A549 (cell line): ENCODE results near the gene ZRANB3. TPM values are rescaled to one million over a fixed set of nuclear protein-coding genes. Genes with fewer than 3 reads are reported as not detected.

ENCODE experiments used
- ATAC-seq, 2 experiments: fragments of 200-7000 bp in 1 of 2; fragments of >200 bp in 1 of 2; cut with Nextera tagmentation in 1 of 2; cut with Tn5 transposase in 1 of 2; 3 replicates each; pipeline versions ENCODE4 v1.8.0 to v1.9.1; 2018 to 2020; ENCODE audit warnings: mild to moderate bottlenecking in 1 of 2, moderate library complexity in 1 of 2
- CTCF ChIA-PET: fragments of 300-600 bp; sonication (Branson Sonifier 250); formaldehyde crosslinking; extraction: SDS; loops from one replicate; lab custom pipeline; 2021; ENCODE audit warnings: antibody characterized with exemption, inconsistent platforms; lab: Yijun Ruan, JAX
- POLR2A ChIA-PET: fragments of 350-600 bp; formaldehyde crosslinking; extraction: SDS; loops from one replicate; lab custom pipeline; 2021; ENCODE audit warnings: antibody characterized with exemption, inconsistent platforms; lab: Yijun Ruan, JAX
- DNase-seq, 2 experiments: peaks; one replicate each; pipeline versions ENCODE4 v3.0.0 to v3.0.0-alpha.2; 2011 to 2016; ENCODE audit warnings: low read depth in 1 of 2, low spot score in 1 of 2
- FAIRE-seq: peaks from 2 replicates; lab custom pipeline; 2011; peaks lifted over from hg19 to GRCh38; lab: Jason Lieb, UNC
- H3K27ac ChIP-seq, 2 experiments: fragments of >200 bp; sonication (Bioruptor Twin); formaldehyde crosslinking; 3 replicates each; pipeline ENCODE4 v1.5.1; 2016 to 2017
- H3K4me1 ChIP-seq: fragments of >200 bp; sonication (Bioruptor Twin); formaldehyde crosslinking; 3 replicates; pipeline ENCODE4 v1.6.1; 2016
- H3K4me2 ChIP-seq: fragments of >200 bp; sonication (Bioruptor Twin); formaldehyde crosslinking; 3 replicates; pipeline ENCODE4 v1.6.1; 2016
- H3K4me3 ChIP-seq: fragments of >200 bp; sonication (Bioruptor Twin); formaldehyde crosslinking; 3 replicates; pipeline ENCODE4 v1.5.1; 2016
- H3K9me3 ChIP-seq: fragments of >200 bp; sonication (Bioruptor Twin); formaldehyde crosslinking; 3 replicates; pipeline ENCODE4 v1.6.1; 2016
- CBX8 ChIP-seq: fragments of 200-600 bp; sonication (generic); IDR thresholded peaks from 2 replicates; pipeline ENCODE4 v1.6.1; 2016
- CEBPB ChIP-seq, 2 experiments: fragments of >200 bp in 1 of 2; sonication (Bioruptor Twin) in 1 of 2; formaldehyde crosslinking in 1 of 2; IDR thresholded peaks; 2 replicates each; pipeline ENCODE4 v1.6.1; 2012 to 2016
- CHD2 ChIP-seq: fragments of 150-350 bp; IDR thresholded peaks from 2 replicates; pipeline ENCODE4 v1.6.1; 2014; ENCODE audit warnings: low read length; ENCODE audit not compliant: partially characterized antibody
- CHD4 ChIP-seq: fragments of 200-600 bp; sonication (generic); IDR thresholded peaks from 2 replicates; pipeline ENCODE4 v1.6.1; 2016; ENCODE audit warnings: antibody characterized with exemption, mild to moderate bottlenecking, borderline replicate concordance
- EHF ChIP-seq: fragments of 250-450 bp; sonication (Bioruptor Pico); IDR thresholded peaks from 2 replicates; pipeline ENCODE4 v1.5.0; 2020; ENCODE audit warnings: mild to moderate bottlenecking
- ELK1 ChIP-seq: fragments of 150-350 bp; IDR thresholded peaks from 2 replicates; pipeline ENCODE4 v1.6.1; 2014; ENCODE audit warnings: low read depth, mild to moderate bottlenecking, low read length
- EP300 ChIP-seq, 2 experiments: fragments of >200 bp; sonication (Bioruptor Twin); formaldehyde crosslinking; IDR thresholded peaks; 2 replicates in 1 of 2; 3 replicates in 1 of 2; pipeline ENCODE4 v1.6.1; 2016 to 2017
- GATA3 ChIP-seq: IDR thresholded peaks from 2 replicates; pipeline ENCODE4 v1.6.1; 2012; ENCODE audit warnings: borderline replicate concordance
- HDAC2 ChIP-seq: fragments of 200-600 bp; sonication (generic); IDR thresholded peaks from 2 replicates; pipeline ENCODE4 v1.6.1; 2016
- HEYL ChIP-seq: fragments of 250-450 bp; sonication (Bioruptor Pico); IDR thresholded peaks from 2 replicates; pipeline ENCODE4 v1.8.0; 2021; ENCODE audit warnings: mild to moderate bottlenecking, moderate library complexity
- HOXA7 ChIP-seq: fragments of 250-450 bp; sonication (Bioruptor Pico); IDR thresholded peaks from 2 replicates; pipeline ENCODE4 v1.5.0; 2020; ENCODE audit warnings: mild to moderate bottlenecking, moderate library complexity
- HOXB13 ChIP-seq: fragments of 250-450 bp; sonication (Bioruptor Pico); IDR thresholded peaks from 2 replicates; pipeline ENCODE4 v1.5.0; 2020; ENCODE audit warnings: low read depth, mild to moderate bottlenecking, moderate library complexity
- HOXB5 ChIP-seq: fragments of 250-450 bp; sonication (Bioruptor Pico); IDR thresholded peaks from 2 replicates; pipeline ENCODE4 v1.5.0; 2020; ENCODE audit warnings: mild to moderate bottlenecking, moderate library complexity
- JUN ChIP-seq, 2 experiments: fragments of >200 bp; sonication (Bioruptor Twin); formaldehyde crosslinking; IDR thresholded peaks; 2 replicates in 1 of 2; 3 replicates in 1 of 2; pipeline ENCODE4 v1.6.1; 2016 to 2017
- KDM1A ChIP-seq: fragments of 200-600 bp; sonication (generic); IDR thresholded peaks from 2 replicates; pipeline ENCODE4 v1.6.1; 2016; ENCODE audit warnings: low read depth, mild to moderate bottlenecking
- KDM5A ChIP-seq: fragments of 200-600 bp; sonication (generic); IDR thresholded peaks from 2 replicates; pipeline ENCODE4 v1.6.1; 2016; ENCODE audit warnings: antibody characterized with exemption, mild to moderate bottlenecking
- NFE2L2 ChIP-seq: fragments of 150-350 bp; conservative IDR thresholded peaks from 2 replicates; pipeline ENCODE4 v1.6.1; 2014; ENCODE audit warnings: low read length
- NR3C1 ChIP-seq: fragments of >200 bp; sonication (Bioruptor Twin); formaldehyde crosslinking; IDR thresholded peaks from 3 replicates; pipeline ENCODE4 v1.6.1; 2017
- PBX3 ChIP-seq: IDR thresholded peaks from 2 replicates; pipeline ENCODE4 v1.6.1; 2012
- POLR2A ChIP-seq: IDR thresholded peaks from 2 replicates; pipeline ENCODE4 v1.6.1; 2012; ENCODE audit warnings: mild to moderate bottlenecking, low read length
- POLR2AphosphoS2 ChIP-seq: conservative IDR thresholded peaks from 2 replicates; pipeline ENCODE4 v1.6.1; 2012; ENCODE audit warnings: low read length, improper control_type of control experiment, inconsistent platforms
- RARB ChIP-seq: fragments of 250-450 bp; sonication (Bioruptor Pico); IDR thresholded peaks from 2 replicates; pipeline ENCODE4 v1.8.0; 2021; ENCODE audit warnings: mild to moderate bottlenecking, moderate library complexity
- REST ChIP-seq: fragments of 200-600 bp; sonication (generic); IDR thresholded peaks from 2 replicates; pipeline ENCODE4 v1.6.1; 2016; ENCODE audit warnings: antibody characterized with exemption, mild to moderate bottlenecking, moderate library complexity
- TP53 ChIP-seq: fragments of 250-450 bp; sonication (Bioruptor Pico); IDR thresholded peaks from 2 replicates; pipeline ENCODE4 v1.5.0; 2021; ENCODE audit warnings: mild to moderate bottlenecking, moderate library complexity
- WGBS: methylation state at CpG from one replicate; pipeline ENCODE4 v1.1.6; 2017; ENCODE audit errors: missing lambda C conversion rate; 5-methylcytosine and 5-hydroxymethylcytosine counted together
- polyA plus RNA-seq, 4 experiments: library from polyadenylated mRNA; depleted of rRNA in 3 of 4; stranded (reverse); fragments of >200 nt; fragmentation: RNase III in 1 of 4; extraction: RNeasy Plus Mini Kit Qiagen cat#74134 plus additional on column Dnase treatment in 1 of 4; gene quantifications; 2 replicates in 3 of 4; 3 replicates in 1 of 4; pipeline ENCODE4 v1.2.3, GENCODE V29; 2011 to 2017
- TF ChIP-seq, protein P1 (sequence below): IDR thresholded peaks from 2 replicates; pipeline ENCODE4 v1.6.1; 2012
- TF ChIP-seq, protein P2 (sequence below): fragments of >200 bp; sonication (Bioruptor Twin); formaldehyde crosslinking; IDR thresholded peaks from 3 replicates; pipeline ENCODE4 v1.5.1; 2016
- TF ChIP-seq, protein P3 (sequence below): fragments of >200 bp; sonication (Bioruptor Twin); formaldehyde crosslinking; IDR thresholded peaks from 3 replicates; pipeline ENCODE4 v1.6.1; 2016

ZRANB3 gene
- polyA plus RNA-seq, 2 of the 4 experiments (the other 2 are of a cell fraction) = 6.2 to 12.4 TPM

GRCh38 chr2:135218426-135218825 lies 312.6 kb downstream of the ZRANB3 start:
- 96% methylated on average over 2 of the region's 2 CpGs for WGBS
- ATAC-seq (no peak), DNase-seq (no peak), FAIRE-seq (no peak)
- ChIA-PET CTCF (no interaction called here), POLR2A (no interaction called here)
- Histone ChIP-seq H3K4me1 (no peaks in the 10 kb centered on the region), H3K4me2 (no peak overlapping the region), H3K4me3 (no peak overlapping the region), H3K9me3 (no peaks in the 10 kb centered on the region), H3K27ac (no peak overlapping the region)
- no peak for TF ChIP-seq GATA3
- TF ChIP-seq, protein P1, sequence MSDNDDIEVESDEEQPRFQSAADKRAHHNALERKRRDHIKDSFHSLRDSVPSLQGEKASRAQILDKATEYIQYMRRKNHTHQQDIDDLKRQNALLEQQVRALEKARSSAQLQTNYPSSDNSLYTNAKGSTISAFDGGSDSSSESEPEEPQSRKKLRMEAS = no peak
- TF ChIP-seq HDAC2 = no peak
- no peak for TF ChIP-seq HOXB5 (CRISPR knock-in tag)
- TF ChIP-seq RARB (CRISPR knock-in tag) = no peak
- TF ChIP-seq ELK1 = no peak
- no peak for TF ChIP-seq CEBPB (IDR thresholded peaks at IDR 0.05)
- no peak for TF ChIP-seq POLR2AphosphoS2
- no peak for TF ChIP-seq JUN (IDR thresholded peaks at IDR 0.05)
- no peak for TF ChIP-seq TP53 (CRISPR knock-in tag)
- no peak for TF ChIP-seq CBX8
- TF ChIP-seq CHD2 = no peak
- TF ChIP-seq HOXB13 = no peak
- TF ChIP-seq, protein P2, sequence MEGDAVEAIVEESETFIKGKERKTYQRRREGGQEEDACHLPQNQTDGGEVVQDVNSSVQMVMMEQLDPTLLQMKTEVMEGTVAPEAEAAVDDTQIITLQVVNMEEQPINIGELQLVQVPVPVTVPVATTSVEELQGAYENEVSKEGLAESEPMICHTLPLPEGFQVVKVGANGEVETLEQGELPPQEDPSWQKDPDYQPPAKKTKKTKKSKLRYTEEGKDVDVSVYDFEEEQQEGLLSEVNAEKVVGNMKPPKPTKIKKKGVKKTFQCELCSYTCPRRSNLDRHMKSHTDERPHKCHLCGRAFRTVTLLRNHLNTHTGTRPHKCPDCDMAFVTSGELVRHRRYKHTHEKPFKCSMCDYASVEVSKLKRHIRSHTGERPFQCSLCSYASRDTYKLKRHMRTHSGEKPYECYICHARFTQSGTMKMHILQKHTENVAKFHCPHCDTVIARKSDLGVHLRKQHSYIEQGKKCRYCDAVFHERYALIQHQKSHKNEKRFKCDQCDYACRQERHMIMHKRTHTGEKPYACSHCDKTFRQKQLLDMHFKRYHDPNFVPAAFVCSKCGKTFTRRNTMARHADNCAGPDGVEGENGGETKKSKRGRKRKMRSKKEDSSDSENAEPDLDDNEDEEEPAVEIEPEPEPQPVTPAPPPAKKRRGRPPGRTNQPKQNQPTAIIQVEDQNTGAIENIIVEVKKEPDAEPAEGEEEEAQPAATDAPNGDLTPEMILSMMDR = no peak
- TF ChIP-seq EP300 (IDR thresholded peaks at IDR 0.05) = no peak

GRCh38 chr2:135212757-135213156 lies 318.3 kb downstream of the ZRANB3 start:
- Histone ChIP-seq H3K4me3 (no peak overlapping the region), H3K9me3 (no peaks in the 10 kb centered on the region), H3K4me1 (no peaks in the 10 kb centered on the region), H3K27ac (no peak overlapping the region), H3K4me2 (no peak overlapping the region)
- TF ChIP-seq HOXA7 (CRISPR knock-in tag) = no peak
- TF ChIP-seq NFE2L2 = no peak
- TF ChIP-seq EHF (CRISPR knock-in tag) = no peak
- no peak for TF ChIP-seq REST
- TF ChIP-seq POLR2A = no peak
- TF ChIP-seq EP300 (IDR thresholded peaks at IDR 0.05) = no peak
- no peak for TF ChIP-seq HEYL (CRISPR knock-in tag)
- TF ChIP-seq CHD4 = no peak
- no peak for TF ChIP-seq KDM5A
- no peak for TF ChIP-seq KDM1A
- no peak for TF ChIP-seq HOXB5 (CRISPR knock-in tag)
- no peak for TF ChIP-seq PBX3
- TF ChIP-seq, protein P3, sequence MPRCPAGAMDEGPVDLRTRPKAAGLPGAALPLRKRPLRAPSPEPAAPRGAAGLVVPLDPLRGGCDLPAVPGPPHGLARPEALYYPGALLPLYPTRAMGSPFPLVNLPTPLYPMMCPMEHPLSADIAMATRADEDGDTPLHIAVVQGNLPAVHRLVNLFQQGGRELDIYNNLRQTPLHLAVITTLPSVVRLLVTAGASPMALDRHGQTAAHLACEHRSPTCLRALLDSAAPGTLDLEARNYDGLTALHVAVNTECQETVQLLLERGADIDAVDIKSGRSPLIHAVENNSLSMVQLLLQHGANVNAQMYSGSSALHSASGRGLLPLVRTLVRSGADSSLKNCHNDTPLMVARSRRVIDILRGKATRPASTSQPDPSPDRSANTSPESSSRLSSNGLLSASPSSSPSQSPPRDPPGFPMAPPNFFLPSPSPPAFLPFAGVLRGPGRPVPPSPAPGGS = no peak
- TF ChIP-seq NR3C1 = no peak
- 94% methylated on average over 2 of the region's 2 CpGs for WGBS
- ATAC-seq (no peak), FAIRE-seq (no peak), DNase-seq (no peak)
- ChIA-PET CTCF (interaction anchor here (1.3 kb wide), 1 partner anchor 209 kb away, joined by 3 read pairs; no protein-coding TSS in a partner anchor), POLR2A (no interaction called here)
